ENCODE data around the gene WDR47. TPM values are rescaled to one million over a fixed set of nuclear protein-coding genes. Genes with fewer than 3 reads are reported as not detected.
A peak's percentile ranks its signal among the peaks of the same experiment; 100 is the strongest.
"Not testable (repeated sequence)": the region's sequence is repeated elsewhere in the genome, so short reads cannot be mapped to it uniquely, and the experiment has no call there.

The WDR47 gene
- polyA plus RNA-seq, 3 donors = 11.8 to 13.7 (median 12.4) TPM

DNA sequence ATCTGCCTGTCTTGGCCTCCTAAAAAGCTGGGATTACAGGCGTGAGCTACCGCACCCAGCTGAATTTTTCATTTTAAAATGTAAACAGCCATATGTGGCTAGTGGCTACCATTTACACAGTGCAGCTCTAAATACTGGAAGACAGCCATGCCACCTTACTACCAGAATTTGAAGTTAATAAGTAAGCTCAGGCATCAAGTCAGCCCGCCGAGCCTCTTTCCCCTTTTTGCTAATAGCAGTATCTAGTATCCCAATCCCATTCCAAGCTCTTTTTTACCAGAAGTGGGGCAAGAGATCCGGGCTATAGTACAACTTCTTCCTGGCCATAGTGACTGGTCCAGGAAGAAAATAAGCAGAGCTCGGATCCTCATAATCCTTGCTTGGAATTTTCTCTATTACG, 18.8 kb upstream of the WDR47 start:
- no peak for DNase-seq

DNA sequence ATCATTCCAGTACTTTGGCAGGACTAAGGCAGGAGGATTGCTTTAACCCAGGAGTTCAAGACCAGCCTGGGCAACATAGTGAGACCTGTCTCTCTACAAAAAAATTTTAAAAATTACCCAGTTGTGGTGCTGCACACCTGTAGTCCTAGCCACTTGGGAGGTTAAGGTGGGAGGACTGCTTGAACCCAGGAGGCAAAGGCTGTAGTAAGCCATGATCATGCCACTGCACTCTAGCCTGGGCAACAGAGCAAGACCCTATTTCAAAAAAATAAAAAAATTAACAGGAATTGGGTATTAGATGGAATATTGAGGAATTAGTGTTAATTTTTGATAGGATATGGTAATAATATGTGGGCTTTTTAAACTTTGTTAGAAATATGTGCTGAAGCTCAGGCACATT, 17.1 kb upstream of the WDR47 start:
- no peak for DNase-seq

DNA sequence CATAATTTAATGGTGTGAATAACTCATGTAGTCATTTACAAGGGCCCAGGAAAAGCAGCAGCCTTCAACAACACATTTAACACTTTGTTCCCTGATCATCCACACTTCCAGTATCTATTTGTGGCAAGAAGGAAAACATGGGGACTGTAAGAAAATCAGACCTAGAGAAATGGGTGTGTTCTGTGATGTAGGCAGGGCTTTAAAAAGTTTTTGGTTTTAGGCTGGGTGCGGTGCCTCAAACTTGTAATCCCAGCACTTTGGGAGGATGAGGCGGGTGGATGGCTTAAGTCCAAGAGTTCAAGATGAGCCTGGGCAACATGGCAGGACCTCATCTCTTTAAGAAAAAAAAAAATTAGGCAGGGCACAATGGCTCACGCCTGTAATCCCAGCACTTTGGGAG, 14.2 kb upstream of the WDR47 start:
- no peak for DNase-seq

DNA sequence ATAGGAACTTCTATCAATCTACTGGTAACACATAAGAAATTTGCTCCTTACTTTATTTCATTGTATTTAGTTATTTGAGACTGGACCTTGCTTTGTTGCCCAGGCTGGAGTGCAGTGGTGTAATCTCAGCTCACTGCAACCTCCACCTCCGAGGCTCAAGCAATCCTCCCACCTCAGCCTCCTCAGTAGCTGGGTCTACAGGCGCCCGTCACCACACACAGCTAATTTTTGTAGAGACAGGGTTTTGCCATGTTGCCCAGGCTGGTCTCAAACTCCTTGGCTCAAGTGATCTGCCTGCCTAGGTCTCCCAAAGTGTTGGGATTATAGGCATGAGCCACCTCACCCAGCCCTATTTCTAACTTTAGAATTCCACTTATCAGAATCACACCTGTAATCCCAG, 10.2 kb upstream of the WDR47 start:
- DNase-seq = not testable (repeated sequence)

DNA sequence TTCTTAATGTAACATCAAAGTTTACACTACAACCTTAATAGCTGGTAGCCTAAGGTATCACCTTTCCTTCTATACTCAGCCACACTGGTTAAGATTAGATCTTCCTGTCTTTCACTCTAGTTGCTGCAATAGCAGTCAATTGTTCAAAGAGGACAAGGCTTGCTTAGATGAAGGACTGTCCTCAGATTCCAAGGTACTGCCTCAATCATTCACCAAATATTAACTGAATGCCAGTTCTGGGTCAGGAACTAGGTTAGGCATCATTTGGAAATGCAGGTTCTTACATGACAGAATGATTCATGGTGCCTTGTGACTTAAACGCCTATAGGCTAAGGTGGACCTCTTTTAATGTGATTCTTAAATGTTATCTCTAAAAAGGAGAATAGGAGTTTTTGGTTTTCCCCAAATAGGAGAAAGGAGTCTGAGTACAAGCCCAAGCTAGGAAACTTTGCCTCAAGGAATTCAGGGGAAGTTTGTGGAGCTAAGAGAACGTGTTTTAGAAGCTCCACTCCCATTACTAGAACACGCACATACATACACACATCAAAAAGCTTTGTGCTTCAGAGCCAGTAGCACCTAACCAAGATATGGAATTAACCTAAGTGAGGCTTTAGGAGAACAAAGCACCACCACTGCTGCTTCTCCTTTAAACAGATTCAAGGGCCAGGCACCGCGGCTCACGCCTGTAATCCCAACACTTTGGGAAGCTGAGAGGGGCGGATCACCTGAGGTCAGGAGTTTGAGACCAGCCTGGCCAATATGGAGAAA, 8.5 kb upstream of the WDR47 start:
- peak; percentile 19 for DNase-seq

DNA sequence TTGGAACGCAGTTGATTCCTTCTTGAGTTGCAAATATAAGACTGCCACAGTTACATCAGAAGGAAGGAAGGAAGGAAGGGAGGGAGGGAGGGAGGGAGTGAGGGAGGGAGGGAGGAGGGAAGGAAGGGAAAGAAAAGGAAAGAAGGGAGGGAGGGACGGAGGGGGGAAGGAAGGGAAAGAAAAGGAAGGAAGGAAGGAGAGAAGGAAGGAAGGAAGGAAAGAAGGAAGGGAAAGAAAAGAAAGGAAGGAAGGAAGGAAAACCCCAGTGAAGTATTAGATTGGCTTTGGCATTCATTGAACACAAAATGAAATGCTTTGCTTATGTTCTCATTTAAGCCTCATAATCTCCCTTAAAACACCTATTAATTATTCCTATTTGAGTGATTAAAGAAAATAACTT, 6.4 kb upstream of the WDR47 start:
- no peak for DNase-seq

DNA sequence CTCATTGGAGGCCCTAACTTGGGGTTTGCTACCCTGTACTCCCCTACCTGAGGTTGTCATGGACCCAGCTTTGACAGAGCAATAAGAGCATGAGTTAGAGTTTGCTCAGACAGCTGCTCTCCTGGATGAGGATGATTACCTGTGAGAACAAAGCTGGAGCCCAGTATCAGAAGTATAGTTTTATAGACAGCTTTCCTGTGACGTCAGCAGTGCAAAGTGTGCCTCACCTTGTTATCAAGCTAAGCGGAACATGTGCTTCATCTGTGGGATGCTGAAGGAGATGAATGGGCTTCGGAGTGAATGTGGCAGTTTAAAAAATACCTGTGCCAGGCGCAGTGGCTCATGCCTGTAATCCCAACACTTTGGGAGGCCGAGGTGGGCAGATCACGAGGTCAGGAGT, 5.4 kb upstream of the WDR47 start:
- no peak for DNase-seq

DNA sequence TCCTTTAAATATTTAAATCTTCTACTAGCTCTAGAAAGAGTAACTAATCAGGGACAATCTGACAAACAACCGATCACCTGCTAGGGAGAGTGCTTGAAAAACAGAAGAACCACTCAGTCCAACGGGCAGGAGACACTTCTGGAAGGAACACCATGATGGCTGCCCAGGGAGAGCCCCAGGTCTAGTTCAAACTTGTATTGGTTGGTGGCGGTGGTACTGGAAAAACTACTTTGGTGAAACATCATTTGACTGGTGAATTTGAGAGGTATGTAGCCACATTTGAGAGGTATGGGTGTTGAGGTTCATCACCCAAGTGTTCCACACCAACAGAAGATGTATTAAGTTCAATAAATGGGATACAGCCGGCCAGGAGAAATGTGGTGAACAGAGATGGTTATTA, 4.8 kb upstream of the WDR47 start:
- no peak for DNase-seq

DNA sequence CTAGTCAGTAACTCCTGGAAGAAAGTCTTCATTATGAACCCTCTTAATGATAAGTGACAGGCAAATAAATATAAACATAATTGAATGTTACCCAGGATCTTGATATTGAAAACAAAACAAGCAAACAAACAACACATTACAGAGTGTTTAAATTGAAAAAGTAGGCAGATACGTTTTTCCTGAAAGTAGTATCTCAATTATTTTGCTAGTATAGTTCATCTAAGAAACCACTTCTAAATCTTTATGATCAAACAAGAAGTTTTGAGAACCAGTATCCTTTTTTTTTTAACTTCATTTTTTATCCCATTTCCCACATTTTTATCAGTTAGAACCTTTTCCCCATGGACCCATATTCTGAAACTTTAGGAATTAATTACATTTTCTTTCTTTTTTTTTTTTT, 3.7 kb upstream of the WDR47 start:
- no peak for DNase-seq

DNA sequence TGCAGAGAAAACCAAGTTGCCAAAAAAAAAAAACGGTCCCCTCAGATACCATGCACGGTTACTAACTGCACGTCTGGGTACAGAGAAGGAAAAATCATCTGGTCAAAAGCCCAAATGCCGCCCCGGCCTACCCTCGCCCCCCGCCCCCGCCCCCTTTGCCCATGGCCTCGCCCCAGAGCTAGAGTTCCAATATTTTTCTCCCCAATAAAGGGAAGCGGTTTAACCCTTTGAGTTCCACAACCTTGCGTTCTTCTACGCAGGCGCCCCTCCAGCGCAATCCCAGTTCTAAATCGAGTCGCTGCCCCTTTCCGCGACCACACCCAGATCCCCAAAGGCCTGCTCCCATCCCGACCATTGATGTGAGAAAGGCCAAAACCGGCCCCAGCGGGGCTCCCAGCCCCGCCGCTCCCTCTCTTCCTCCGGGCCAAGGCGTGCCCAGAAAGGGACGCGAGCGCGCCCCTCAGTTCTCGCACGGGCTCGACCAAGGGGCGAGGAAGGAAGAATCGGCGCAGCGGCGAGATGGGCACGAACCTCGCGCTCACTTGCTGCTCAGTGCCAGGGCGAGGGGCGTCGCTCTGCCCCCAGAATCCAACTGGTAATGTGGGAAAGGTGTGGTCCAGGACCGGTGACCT, 797 bp downstream of the WDR47 start:
- DNase-seq = peak; percentile 21

DNA sequence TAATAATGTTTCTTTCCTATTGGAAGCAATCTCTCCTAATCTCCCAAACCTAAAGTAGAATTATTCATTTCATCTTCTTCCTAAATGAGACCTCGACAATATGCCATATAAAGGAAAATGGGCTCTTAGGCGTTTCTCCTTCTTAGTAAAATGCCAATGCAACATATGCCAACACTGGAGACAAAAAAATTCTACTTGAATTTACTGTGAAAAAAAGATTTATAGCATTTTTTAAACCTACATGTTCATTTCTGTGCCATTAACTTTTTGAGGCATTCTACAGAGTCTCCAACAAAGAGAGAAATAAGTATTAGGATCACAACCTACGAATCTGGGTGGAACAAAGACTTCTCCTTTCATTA, 1.3 kb downstream of the WDR47 start:
- no peak for DNase-seq

DNA sequence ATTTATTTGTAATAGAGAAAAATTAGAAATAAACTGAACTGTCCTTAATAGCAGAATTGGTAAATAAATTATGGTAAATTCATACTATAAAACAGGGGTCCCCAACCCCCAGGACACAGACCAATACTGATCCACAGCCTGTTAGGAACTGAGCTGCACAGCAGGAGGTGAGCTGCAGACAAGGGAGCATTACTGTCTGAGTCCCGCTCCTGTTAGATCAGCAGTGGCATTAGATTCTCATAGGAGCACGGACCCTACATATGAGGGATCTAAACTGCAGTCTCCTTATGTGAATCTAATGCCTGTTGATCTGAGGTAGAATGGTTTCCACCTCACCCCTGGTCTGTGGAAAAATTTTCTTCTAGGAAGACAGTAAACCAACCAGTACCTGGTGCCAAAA, 7.5 kb downstream of the WDR47 start:
- no peak for DNase-seq

DNA sequence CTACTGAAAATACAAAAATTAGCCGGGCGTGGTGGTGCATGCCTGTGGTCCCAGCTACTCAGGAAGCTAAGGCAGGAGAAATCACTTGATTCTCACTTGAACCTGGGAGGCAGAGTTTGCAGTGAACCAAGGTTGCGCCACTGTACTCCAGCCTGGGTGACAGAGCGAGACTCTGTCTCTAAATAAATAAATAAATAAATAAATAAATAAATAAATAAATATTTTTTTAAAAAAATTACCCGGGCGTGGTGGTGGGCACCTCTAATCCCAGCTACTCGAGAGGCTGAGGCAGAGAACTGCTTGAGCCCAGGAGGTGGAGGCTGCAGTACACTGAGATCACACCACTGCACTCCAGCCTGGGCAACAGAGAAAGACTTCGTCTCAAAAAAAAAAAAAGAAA, 12.4 kb downstream of the WDR47 start:
- not testable (repeated sequence) for DNase-seq

DNA sequence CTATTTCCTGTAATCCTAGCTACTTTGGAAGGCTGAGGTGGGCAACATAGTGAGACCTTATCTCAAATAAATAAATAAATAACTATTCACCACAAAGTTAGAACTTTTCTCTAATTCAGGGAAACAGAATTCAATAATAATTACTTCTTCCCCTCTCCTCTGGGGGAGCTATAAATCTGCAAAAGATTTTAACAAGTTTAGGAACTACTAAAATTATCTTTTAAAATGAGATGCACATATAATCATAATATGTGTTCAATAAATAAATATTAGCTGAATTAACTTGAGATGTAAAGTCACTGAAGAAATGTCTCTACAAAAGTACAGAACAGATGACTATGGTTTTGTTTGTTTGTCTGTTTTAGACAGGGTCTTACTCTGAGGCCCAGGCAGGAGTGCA, 14.1 kb downstream of the WDR47 start:
- DNase-seq = no peak

DNA sequence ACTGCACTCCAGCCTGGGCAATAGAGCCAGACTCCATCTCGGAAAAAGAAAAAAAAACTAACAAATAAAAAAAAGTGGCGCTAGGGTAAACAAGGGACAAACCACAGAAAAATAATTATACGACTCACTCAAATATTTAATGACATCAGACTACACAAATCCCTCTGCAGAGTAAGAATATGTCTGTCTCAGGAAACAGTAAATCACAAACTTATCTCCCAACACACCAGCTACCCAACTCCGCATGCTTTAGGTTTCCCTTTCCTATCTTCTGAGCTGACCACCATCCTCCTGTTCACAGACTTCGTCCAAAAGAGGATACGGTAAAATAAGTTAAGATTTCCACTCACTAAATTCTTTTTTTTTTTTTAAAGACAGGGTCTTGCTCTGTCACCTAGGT, 16.2 kb downstream of the WDR47 start:
- DNase-seq = no peak

DNA sequence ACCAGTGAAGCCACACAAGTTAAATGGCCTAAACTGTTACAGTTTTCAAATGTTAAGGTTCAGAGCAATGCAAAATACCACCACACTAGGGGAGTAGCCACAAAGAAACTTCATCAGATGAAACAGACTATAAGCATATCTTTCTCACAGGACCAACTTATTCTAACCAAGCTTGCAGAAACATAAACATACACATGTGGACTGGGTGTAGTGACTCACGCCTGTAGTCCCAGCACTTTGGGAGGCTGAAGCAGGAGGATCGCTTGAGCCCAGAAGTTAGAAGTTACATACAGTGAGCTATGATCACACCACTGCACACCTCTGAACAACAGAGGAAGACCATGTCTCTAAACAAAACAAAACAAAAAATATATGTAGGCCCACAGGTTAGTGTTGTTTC, 17.3 kb downstream of the WDR47 start:
- no peak for DNase-seq

DNA sequence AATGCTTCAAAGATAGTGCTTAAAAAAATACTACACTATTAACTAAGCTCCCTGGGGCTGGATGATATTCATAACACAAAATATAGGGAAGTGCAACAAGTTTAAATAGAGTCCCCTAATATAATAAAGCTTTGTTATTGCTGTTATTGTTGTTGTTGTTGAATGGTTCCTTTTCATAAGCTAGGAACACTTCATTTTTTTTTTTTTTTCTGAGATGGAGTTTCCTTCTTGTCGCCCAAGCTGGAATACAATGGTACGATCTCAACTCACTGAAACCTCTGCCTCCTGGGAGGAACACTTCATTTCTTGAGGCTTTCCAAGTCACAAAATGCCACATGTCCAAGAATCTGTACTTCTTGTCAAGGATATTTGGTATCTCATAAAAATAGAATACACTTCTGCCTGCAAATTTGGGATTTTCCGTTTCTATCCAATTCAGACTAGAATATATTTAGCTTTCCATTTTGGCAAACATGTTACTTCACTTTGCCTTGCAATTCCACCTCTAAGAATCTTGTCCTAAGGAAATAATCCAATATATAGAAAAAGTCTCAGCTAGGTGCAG, 21.1 kb downstream of the WDR47 start:
- DNase-seq = no peak

DNA sequence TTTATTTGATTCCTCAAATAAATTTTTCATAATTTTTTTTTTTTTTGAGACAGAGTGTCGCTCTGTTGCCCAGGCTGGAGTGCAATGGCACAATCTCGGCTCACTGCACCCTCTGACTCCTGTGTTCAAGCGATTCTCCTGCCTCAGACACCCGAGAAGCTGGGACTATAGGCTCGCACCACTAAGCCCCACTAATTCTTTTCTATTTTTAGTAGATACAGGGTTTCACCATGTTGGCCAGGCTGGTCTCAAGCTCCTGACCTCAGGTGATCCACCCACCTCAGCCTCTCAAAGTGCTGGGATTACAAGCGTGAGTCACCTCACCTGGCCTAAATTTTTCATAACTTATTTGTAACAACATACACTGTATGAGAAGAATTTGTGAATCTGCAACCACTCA, 24.2 kb downstream of the WDR47 start:
- not testable (repeated sequence) for DNase-seq

DNA sequence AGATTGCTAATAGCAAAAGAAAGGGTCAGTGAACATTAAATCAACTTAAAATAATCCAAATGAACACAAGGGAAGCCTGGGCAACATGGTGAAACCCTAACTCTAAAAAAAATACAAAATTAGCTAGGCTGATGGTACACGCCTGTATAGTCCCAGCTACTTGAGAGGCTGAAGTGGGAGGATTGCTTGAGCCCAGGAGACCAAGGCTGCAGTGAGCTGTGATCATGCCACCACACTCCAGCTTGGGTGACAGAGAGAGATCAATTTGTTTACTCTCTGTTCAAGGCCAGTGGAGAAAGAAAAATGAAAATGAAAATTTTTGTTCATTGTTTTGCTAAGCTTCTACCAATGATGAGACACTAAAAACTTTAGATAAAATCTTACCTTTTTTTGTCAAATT, 24.8 kb downstream of the WDR47 start:
- no peak for DNase-seq

DNA sequence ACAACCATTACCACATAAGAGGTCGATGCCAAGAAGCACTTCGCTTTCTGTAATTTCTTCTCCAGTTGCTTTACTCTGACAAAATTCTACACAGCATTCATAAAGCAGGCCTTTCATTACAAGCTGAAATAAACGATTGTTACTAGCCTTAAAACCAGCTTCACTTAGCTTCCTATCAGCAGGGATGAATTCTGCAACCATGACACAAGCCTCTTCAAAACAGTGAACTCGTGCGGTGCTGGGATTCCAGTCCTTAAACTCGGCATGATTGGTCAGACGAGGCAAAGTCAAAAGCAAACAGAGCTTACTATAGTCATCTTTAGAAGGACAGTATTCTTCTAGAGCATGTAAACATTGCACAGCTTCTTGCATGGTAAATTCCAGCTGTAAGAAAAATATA, 30.6 kb downstream of the WDR47 start:
- no peak for DNase-seq

DNA sequence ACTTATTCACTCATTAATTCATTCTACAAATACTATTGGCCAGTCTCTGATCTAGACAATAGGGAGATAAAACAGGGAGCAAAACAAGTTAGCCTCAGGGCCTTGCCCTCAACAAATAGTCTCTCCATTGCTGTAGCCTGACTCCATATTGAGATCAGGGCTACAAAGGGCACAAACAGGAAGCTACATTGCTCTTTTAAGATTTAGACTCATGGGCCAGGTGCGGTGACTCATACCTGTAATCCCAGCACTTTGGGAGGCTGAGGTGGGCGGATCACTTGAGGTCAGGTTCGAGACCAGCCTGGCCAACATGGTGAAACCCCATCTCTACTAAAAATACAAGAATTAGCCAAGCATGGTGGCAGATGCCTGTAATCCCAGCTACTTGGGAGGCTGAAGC, 45.3 kb downstream of the WDR47 start:
- not testable (repeated sequence) for DNase-seq

DNA sequence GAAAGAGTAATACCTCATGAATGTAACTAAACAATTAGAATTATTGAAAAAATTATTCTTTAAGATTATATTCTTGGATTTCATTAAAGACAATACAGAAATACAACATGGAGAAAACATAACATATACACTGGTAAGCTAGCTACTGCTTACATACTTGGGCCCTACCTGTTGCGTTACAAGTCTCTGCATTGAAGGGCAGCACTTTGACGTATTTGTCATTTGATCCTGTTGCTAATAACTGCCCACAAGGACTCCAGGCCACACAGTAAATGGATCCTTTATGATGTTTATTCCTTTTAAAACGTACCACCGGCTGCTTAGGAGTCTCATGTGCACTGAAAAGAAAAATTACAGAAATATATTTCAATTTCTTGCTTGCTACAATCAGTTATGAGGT, 58.8 kb downstream of the WDR47 start:
- DNase-seq = no peak

DNA sequence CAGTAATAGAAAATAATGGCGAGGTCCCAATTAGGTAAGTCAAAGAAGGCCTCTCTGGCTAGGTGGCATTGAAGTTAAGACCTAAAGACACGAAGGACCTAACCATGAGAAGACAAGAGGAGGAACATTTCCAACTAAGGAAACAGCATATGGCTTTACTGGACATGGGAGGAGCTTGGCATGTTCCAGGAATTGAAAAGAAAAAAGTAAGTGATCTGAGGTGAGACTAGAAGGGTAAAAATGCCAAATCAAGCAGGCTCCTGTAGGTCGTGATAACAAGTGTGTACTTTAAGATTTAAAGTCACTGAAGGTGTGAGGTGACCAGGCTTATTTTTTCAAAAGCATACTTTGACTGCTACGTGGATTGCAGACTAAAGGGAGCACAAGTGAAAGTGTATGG, 65.2 kb downstream of the WDR47 start:
- no peak for DNase-seq

DNA sequence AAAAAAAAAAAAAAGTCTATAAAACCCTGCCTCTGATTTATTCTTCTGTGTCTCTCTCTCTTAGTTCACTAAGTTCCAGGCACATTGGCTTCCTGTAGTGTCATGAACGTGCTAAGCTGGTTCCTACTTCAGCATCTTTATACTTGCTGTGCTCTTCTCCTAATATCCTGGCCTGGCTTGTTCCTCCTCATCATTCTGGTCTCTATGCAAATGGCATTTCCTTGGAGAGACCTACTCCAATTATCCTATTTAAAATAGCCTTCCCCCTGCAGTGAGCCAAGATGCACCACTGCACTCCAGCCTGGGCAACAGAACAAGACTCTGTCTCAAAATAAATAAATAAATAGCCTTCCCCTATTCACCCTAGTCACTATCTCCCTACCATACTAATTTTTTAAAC, 69.0 kb downstream of the WDR47 start:
- no peak for DNase-seq
